ENCODE data around the gene PIEZO2.
A peak's percentile ranks its signal among the peaks of the same experiment; 100 is the strongest.
"Not testable (repeated sequence)": the region's sequence is repeated elsewhere in the genome, so short reads cannot be mapped to it uniquely, and the experiment has no call there.

Gene PIEZO2

GRCh38 chr18:11149441-11150270 is at the start of gene PIEZO2:
Gene PIEZO2, minus strand, starts transcription at chr18:11149569. Its CDS starts 981 bp downstream, at chr18:11148588.
- peak; percentile 77 for DNase-seq

- DNase-seq: peak; percentile 55
These were observed 34.3 kb upstream of the PIEZO2 start for GRCh38 chr18:11183637-11184036.

GRCh38 chr18:11181629-11182028 is 32.3 kb upstream of the PIEZO2 start:
- not testable (repeated sequence) for DNase-seq

- no peak for DNase-seq
These were observed 30.7 kb upstream of the PIEZO2 start for GRCh38 chr18:11179959-11180519.

- no peak for DNase-seq
These were observed 29.7 kb upstream of the PIEZO2 start for GRCh38 chr18:11178951-11179549.

GRCh38 chr18:11177382-11177781 is 28.0 kb upstream of the PIEZO2 start:
- no peak for DNase-seq

- DNase-seq: peak; percentile 83
These were observed 27.1 kb upstream of the PIEZO2 start for GRCh38 chr18:11176481-11176881.

GRCh38 chr18:11175266-11175979 is 26.1 kb upstream of the PIEZO2 start:
- DNase-seq: peak; percentile 89

GRCh38 chr18:11174179-11174578 is 24.8 kb upstream of the PIEZO2 start:
- not testable (repeated sequence) for DNase-seq

- peak; percentile 70 for DNase-seq
These were observed 18.4 kb upstream of the PIEZO2 start for GRCh38 chr18:11167778-11168177.

- DNase-seq: no peak
These were observed 16.6 kb upstream of the PIEZO2 start for GRCh38 chr18:11165952-11166351.

- no peak for DNase-seq
These were observed 15.8 kb upstream of the PIEZO2 start for GRCh38 chr18:11165138-11165537.

GRCh38 chr18:11163665-11164064 is 14.3 kb upstream of the PIEZO2 start:
- DNase-seq: no peak

GRCh38 chr18:11162889-11163288 is 13.5 kb upstream of the PIEZO2 start:
- no peak for DNase-seq

GRCh38 chr18:11162462-11162861 is 13.1 kb upstream of the PIEZO2 start:
- peak; percentile 18 for DNase-seq

GRCh38 chr18:11160313-11160712 is 10.9 kb upstream of the PIEZO2 start:
- no peak for DNase-seq

- DNase-seq: no peak
These were observed 10.5 kb upstream of the PIEZO2 start for GRCh38 chr18:11159844-11160243.

GRCh38 chr18:11156978-11157377 is 7.6 kb upstream of the PIEZO2 start:
- no peak for DNase-seq

GRCh38 chr18:11155034-11155759 is 5.8 kb upstream of the PIEZO2 start:
- no peak for DNase-seq

- DNase-seq: peak; percentile 69
These were observed 5.1 kb upstream of the PIEZO2 start for GRCh38 chr18:11154368-11154989.

- no peak for DNase-seq
These were observed 3.7 kb upstream of the PIEZO2 start for GRCh38 chr18:11153097-11153496.

GRCh38 chr18:11150271-11150615 is 874 bp upstream of the PIEZO2 start:
- no peak for DNase-seq
